ENCODE results near the gene DRC7. TPM values are rescaled to one million over a fixed set of nuclear protein-coding genes. Genes with fewer than 3 reads are reported as not detected.
"Not testable (repeated sequence)": the region's sequence is repeated elsewhere in the genome, so short reads cannot be mapped to it uniquely, and the experiment has no call there.

The DRC7 gene
- total and polyA plus RNA-seq, 10 of the 15 experiments (the other 5 are each of a cell fraction or from before 2014, with no cell fraction given): 0.06 to 0.49 (median 0.14) TPM; not detected in 4

- Histone ChIP-seq H3K27me3 (replicated peaks in 1 of 2; ENCODE audit: control insufficient read depth in 2 of 2, insufficient read depth in 2 of 2, low read length in 1 of 2) (no peaks in the 10 kb centered on the region; a peak in 1 of 4 replicates), H3K27ac (ENCODE audit: control insufficient read depth, insufficient read depth) (no peak overlapping the region), H3K36me3 (ENCODE audit: control insufficient read depth in 2 of 2, insufficient read depth in 2 of 2, low read length in 1 of 2) (no peaks in the 10 kb centered on the region), H2AFZ (ENCODE audit: control insufficient read depth, low read depth, low read length) (no peak overlapping the region), H3K4me3 (no peak overlapping the region), H3K4me2 (ENCODE audit: control insufficient read depth, insufficient read depth) (no peak overlapping the region), H3K79me2 (ENCODE audit: control insufficient read depth, insufficient read depth, low read length) (no peaks in the 10 kb centered on the region), H4K20me1 (ENCODE audit: control insufficient read depth, insufficient read depth) (no peaks in the 10 kb centered on the region), H3K9ac (ENCODE audit: control insufficient read depth, insufficient read depth, low read length) (no peak overlapping the region), H3K9me3 (replicated peaks; ENCODE audit: control insufficient read depth, insufficient read depth, low read length) (no peaks in the 10 kb centered on the region), H3K4me1 (ENCODE audit: control insufficient read depth, insufficient read depth, low read length) (no peaks in the 10 kb centered on the region)
- RAD21 ChIA-PET (ENCODE audit: unreplicated experiment): no interaction called here
- 35% methylated on average over 5 of the region's 5 CpGs for WGBS (ENCODE audit: insufficient coverage, insufficient replicate concordance, low lambda C conversion rate, missing lambda C conversion rate)
- intact Hi-C loops (cut with micrococcal nuclease; ENCODE audit: unreplicated experiment): no loop called here
- TF ChIP-seq ZZZ3 (IDR thresholded peaks at IDR 0.05; ENCODE audit: control insufficient read depth, insufficient read length, low read depth) (no peak), BCL3 (IDR thresholded peaks at IDR 0.05; ENCODE audit: borderline replicate concordance, insufficient read depth, low read depth, low read length, poor library complexity, severe bottlenecking) (no peak), REST (IDR thresholded peaks at IDR 0.05; ENCODE audit: low read depth, low read length) (no peak)
- in situ Hi-C loops (cut with MboI): no loop called here
- no peak for DNase-seq (ENCODE audit: low read depth, low spot score)
- ATAC-seq: no peak
- CTCF ChIA-PET: no interaction called here
- SMC1A ChIA-PET (ENCODE audit: uncharacterized antibody, unreplicated experiment): no interaction called here
- POLR2A ChIA-PET: no interaction called here
- no TSS peak for BruUV-seq (replicated peaks)
- FAIRE-seq: no peak
These were observed 84.1 kb downstream of the DRC7 start for GRCh38 chr16:57778658-57779057.

GRCh38 chr16:57779836-57780235 lies 85.2 kb downstream of the DRC7 start:
- H3K36me3 ChIP-seq (ENCODE audit: control insufficient read depth in 2 of 2, insufficient read depth in 2 of 2, low read length in 1 of 2); BruUV-seq (replicated peaks); RAD21 ChIA-PET (ENCODE audit: unreplicated experiment); DNase-seq (ENCODE audit: low read depth, low spot score); intact Hi-C loops (cut with micrococcal nuclease; ENCODE audit: unreplicated experiment); H3K9ac ChIP-seq (ENCODE audit: control insufficient read depth, insufficient read depth, low read length); H3K79me2 ChIP-seq (ENCODE audit: control insufficient read depth, insufficient read depth, low read length); H3K27me3 ChIP-seq (replicated peaks in 1 of 2; ENCODE audit: control insufficient read depth in 2 of 2, insufficient read depth in 2 of 2, low read length in 1 of 2); H4K20me1 ChIP-seq (ENCODE audit: control insufficient read depth, insufficient read depth); ATAC-seq; in situ Hi-C loops (cut with MboI); H3K4me2 ChIP-seq (ENCODE audit: control insufficient read depth, insufficient read depth); SMC1A ChIA-PET (ENCODE audit: uncharacterized antibody, unreplicated experiment); H3K4me1 ChIP-seq (ENCODE audit: control insufficient read depth, insufficient read depth, low read length); H3K27ac ChIP-seq (ENCODE audit: control insufficient read depth, insufficient read depth); FAIRE-seq; H3K4me3 ChIP-seq; H3K9me3 ChIP-seq (replicated peaks; ENCODE audit: control insufficient read depth, insufficient read depth, low read length); H2AFZ ChIP-seq (ENCODE audit: control insufficient read depth, low read depth, low read length); CTCF ChIA-PET; POLR2A ChIA-PET: not testable (repeated sequence)
- WGBS (ENCODE audit: insufficient coverage, insufficient replicate concordance, low lambda C conversion rate, missing lambda C conversion rate): 46% methylated on average over 5 of the region's 5 CpGs
